IMR-90 (cell line): ENCODE measurements around the gene NDUFA13. TPM values are rescaled to one million over a fixed set of nuclear protein-coding genes. Genes with fewer than 3 reads are reported as not detected.

ENCODE experiments used
- ATAC-seq: fragments of 200-7000 bp; cut with Tn5 transposase; 2 replicates; pipeline ENCODE4 v1.9.1; 2020; ENCODE audit warnings: low read depth, mild to moderate bottlenecking, moderate library complexity
- BruUV-seq: library from RNA; stranded (reverse); fragments of 400-500 nt; replicated peaks from 2 replicates; lab custom pipeline; 2021; lab: Mats Ljungman, UMichigan
- CTCF ChIA-PET: fragments of 300-600 bp; formaldehyde crosslinking; extraction: SDS; loops from one replicate; lab custom pipeline; 2021; ENCODE audit warnings: antibody characterized with exemption; lab: Yijun Ruan, JAX
- POLR2A ChIA-PET: fragments of 300-600 bp; sonication (Branson Sonifier 250); formaldehyde crosslinking; loops from one replicate; lab custom pipeline; 2022; ENCODE audit warnings: antibody characterized with exemption; ENCODE audit not compliant: unreplicated experiment; lab: Charles Lee
- DNase-seq: peaks from one replicate; pipeline ENCODE4 v3.0.0; 2013
- H2AFZ ChIP-seq: replicated peaks from 2 replicates; pipeline ENCODE3; 2013; ENCODE audit warnings: low read length, mild to moderate bottlenecking; ENCODE audit not compliant: poor library complexity
- H2AK5ac ChIP-seq: 2 replicates; pipeline ENCODE4 v1.6.1; 2013; ENCODE audit warnings: low read depth, low read length, inconsistent platforms
- H2AK9ac ChIP-seq: replicated peaks from 2 replicates; pipeline ENCODE3; 2013; ENCODE audit warnings: mild to moderate bottlenecking, low read depth, low read length, moderate library complexity; ENCODE audit not compliant: poor library complexity
- H2BK120ac ChIP-seq: 2 replicates; pipeline ENCODE4 v1.6.1; 2013; ENCODE audit warnings: low read depth, low read length, inconsistent platforms
- H2BK15ac ChIP-seq: 3 replicates; pipeline ENCODE4 v1.6.1; 2013; ENCODE audit warnings: low read depth, low read length, inconsistent platforms
- H2BK20ac ChIP-seq: 2 replicates; pipeline ENCODE4 v1.6.1; 2013; ENCODE audit warnings: low read depth, mild to moderate bottlenecking, inconsistent platforms, low read length, moderate library complexity
- H2BK5ac ChIP-seq: 2 replicates; pipeline ENCODE4 v1.6.1; 2013; ENCODE audit warnings: mild to moderate bottlenecking, low read depth, low read length, inconsistent platforms; ENCODE audit not compliant: poor library complexity, severe bottlenecking
- H3K14ac ChIP-seq: replicated peaks from 2 replicates; pipeline ENCODE4 v1.6.1; 2013; ENCODE audit warnings: low read depth, low read length, inconsistent platforms
- H3K18ac ChIP-seq: 2 replicates; pipeline ENCODE4 v1.6.1; 2013; ENCODE audit warnings: low read depth, low read length, control low read depth
- H3K23ac ChIP-seq: 2 replicates; pipeline ENCODE4 v1.6.1; 2013; ENCODE audit warnings: low read depth, low read length, inconsistent platforms
- H3K27ac ChIP-seq: 2 replicates; pipeline ENCODE4 v1.5.1; 2013; ENCODE audit warnings: mild to moderate bottlenecking, control low read depth, low read length; ENCODE audit not compliant: insufficient read depth
- H3K27me3 ChIP-seq: 2 replicates; pipeline ENCODE4 v1.6.1; 2013; ENCODE audit warnings: low read length; ENCODE audit not compliant: control insufficient read depth, insufficient read depth
- H3K36me3 ChIP-seq: 2 replicates; pipeline ENCODE4 v1.6.1; 2013; ENCODE audit warnings: low read length, mixed read lengths; ENCODE audit not compliant: control insufficient read depth, insufficient read depth
- H3K4ac ChIP-seq: 2 replicates; pipeline ENCODE4 v1.6.1; 2013; ENCODE audit warnings: low read depth, low read length, inconsistent platforms
- H3K4me1 ChIP-seq: 2 replicates; pipeline ENCODE4 v1.6.1; 2013; ENCODE audit warnings: low read length, mixed read lengths; ENCODE audit not compliant: control insufficient read depth, insufficient read depth
- H3K4me2 ChIP-seq: 2 replicates; pipeline ENCODE4 v1.6.1; 2013; ENCODE audit warnings: low read depth, mild to moderate bottlenecking, control low read depth, low read length, moderate library complexity
- H3K4me3 ChIP-seq: 2 replicates; pipeline ENCODE4 v1.5.1; 2013; ENCODE audit warnings: low read depth, mild to moderate bottlenecking, control low read depth, low read length, moderate library complexity; ENCODE audit not compliant: insufficient read depth
- H3K56ac ChIP-seq: 2 replicates; pipeline ENCODE4 v1.6.1; 2013; ENCODE audit warnings: low read length, inconsistent platforms; ENCODE audit not compliant: insufficient read depth; ENCODE audit errors: extremely low read depth
- H3K79me1 ChIP-seq, 2 experiments: 2 replicates each; pipeline ENCODE4 v1.6.1; 2013; ENCODE audit warnings: low read length in 2 of 2, inconsistent platforms in 1 of 2, low read depth in 1 of 2
- H3K9ac ChIP-seq: 2 replicates; pipeline ENCODE4 v1.6.1; 2013; ENCODE audit warnings: low read depth, low read length, control low read depth
- H3K9me1 ChIP-seq: 2 replicates; pipeline ENCODE4 v1.6.1; 2013; ENCODE audit warnings: low read length, inconsistent platforms; ENCODE audit not compliant: insufficient read depth
- H3K9me3 ChIP-seq: 2 replicates; pipeline ENCODE4 v1.6.1; 2013; ENCODE audit warnings: low read length; ENCODE audit not compliant: control insufficient read depth, insufficient read depth
- H4K20me1 ChIP-seq: 2 replicates; pipeline ENCODE4 v1.6.1; 2013; ENCODE audit warnings: low read length, inconsistent platforms; ENCODE audit not compliant: insufficient read depth
- H4K5ac ChIP-seq: 2 replicates; pipeline ENCODE4 v1.6.1; 2013; ENCODE audit warnings: mild to moderate bottlenecking, low read depth, low read length, control low read depth
- H4K8ac ChIP-seq, 2 experiments: 2 replicates each; pipeline ENCODE4 v1.6.1; 2013; ENCODE audit warnings: low read depth in 2 of 2, low read length in 2 of 2, control low read depth in 1 of 2, inconsistent platforms in 1 of 2
- H4K91ac ChIP-seq: 2 replicates; pipeline ENCODE4 v1.6.1; 2013; ENCODE audit warnings: low read depth, low read length, inconsistent platforms; ENCODE audit not compliant: insufficient read depth
- BHLHE40 ChIP-seq: fragments of 150-350 bp; IDR thresholded peaks from 2 replicates; pipeline ENCODE4 v1.6.1; 2016; ENCODE audit warnings: mild to moderate bottlenecking, low read depth, low read length
- NFE2L2 ChIP-seq: fragments of 150-350 bp; IDR thresholded peaks from 2 replicates; pipeline ENCODE4 v1.6.1; 2016; ENCODE audit warnings: low read depth, mild to moderate bottlenecking, low read length
- POLR2A ChIP-seq: IDR thresholded peaks from 2 replicates; pipeline ENCODE4 v1.6.1; 2012; ENCODE audit warnings: mild to moderate bottlenecking, low read depth, low read length
- SMC3 ChIP-seq: fragments of 150-350 bp; IDR thresholded peaks from 2 replicates; pipeline ENCODE4 v1.6.1; 2016; ENCODE audit warnings: low read depth, mild to moderate bottlenecking, antibody characterized with exemption, low read length, moderate library complexity
- WGBS, 2 experiments: methylation state at CpG; one replicate each; pipeline versions ENCODE4 v1.1.5 to v1.1.7; 2013; ENCODE audit warnings: missing lambda C conversion rate in 2 of 2; ENCODE audit not compliant: insufficient read length in 1 of 2; ENCODE audit errors: extremely low coverage in 2 of 2; 5-methylcytosine and 5-hydroxymethylcytosine counted together
- dilution Hi-C: fragments of 300-500 bp; cut with HindIII; formaldehyde crosslinking; loops from one replicate; pipeline ENCODE4 v1.14.3; 2018; ENCODE audit warnings: low sequenced_read_pairs; ENCODE audit not compliant: unreplicated experiment
- in situ Hi-C: fragments of 300-500 bp; cut with MboI; formaldehyde crosslinking; loops from 3 replicates; pipeline ENCODE4 v1.14.3; 2019; ENCODE audit warnings: low sequenced_read_pairs, inconsistent platforms, mixed read lengths
- intact Hi-C: fragments of 100-400 bp; cut with micrococcal nuclease; formaldehyde crosslinking; loops from 2 replicates; pipeline ENCODE4 v1.10.0; 2022
- polyA plus RNA-seq, 3 experiments: library from polyadenylated mRNA; depleted of rRNA; stranded (reverse); fragments of >200 nt; gene quantifications; 2 replicates each; pipeline ENCODE4 v1.2.3, GENCODE V29; 2012; ENCODE audit warnings: low replicate concordance in 1 of 3
- total RNA-seq: library from RNA; depleted of rRNA; stranded (reverse); fragments of >200 nt; gene quantifications from 2 replicates; pipeline ENCODE4 v1.2.3, GENCODE V29; 2012
- TF ChIP-seq, protein P1 (sequence below): fragments of 150-350 bp; IDR thresholded peaks from 2 replicates; pipeline ENCODE4 v1.6.1; 2016; ENCODE audit warnings: low read depth, mild to moderate bottlenecking, low read length, moderate library complexity, borderline replicate concordance

NDUFA13 gene
- total and polyA plus RNA-seq, 2 of the 4 experiments (the other 2 are of a cell fraction) = 30.6 to 667 TPM

DNA sequence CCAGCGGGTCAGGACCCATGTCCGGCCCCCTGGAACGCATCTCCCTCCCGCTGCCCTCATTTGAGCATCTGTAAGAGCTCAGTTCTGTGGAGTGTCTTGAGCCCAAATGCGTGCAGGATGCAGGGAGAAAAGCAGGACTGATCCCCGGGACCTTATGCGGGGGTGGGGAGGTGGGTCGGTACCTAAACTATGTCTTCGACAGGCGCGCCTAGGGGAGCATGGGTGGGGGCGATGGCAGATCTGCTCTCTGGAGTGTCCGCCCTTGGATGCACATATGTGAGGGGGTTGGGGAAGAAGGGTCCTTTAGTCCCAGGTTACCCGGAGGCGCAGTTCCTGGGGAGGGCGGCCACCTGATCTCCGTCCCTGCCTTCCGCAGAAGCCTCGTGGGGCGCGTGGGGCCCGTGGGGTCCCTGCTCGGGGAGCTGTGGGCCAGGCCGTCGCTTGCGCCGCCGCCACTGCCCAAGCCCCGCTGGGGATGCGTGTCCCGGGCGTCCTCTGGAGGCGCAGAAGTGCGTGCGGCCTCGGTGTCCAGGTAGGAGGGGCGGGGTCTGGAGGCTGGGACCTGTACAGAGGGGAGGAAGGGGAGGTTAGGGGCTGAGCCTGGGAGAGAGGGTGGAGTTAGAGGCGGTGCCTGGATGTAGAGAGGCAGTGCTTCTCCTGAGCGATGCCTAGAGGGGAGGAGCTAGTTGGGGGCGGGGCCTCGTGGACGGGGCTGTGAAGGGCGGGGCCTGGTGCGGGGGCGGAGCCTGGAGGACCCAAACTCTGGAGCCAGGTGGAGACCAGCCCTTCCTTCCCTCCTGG lies 24.9 kb downstream of the NDUFA13 start:
- TF ChIP-seq, protein P1, sequence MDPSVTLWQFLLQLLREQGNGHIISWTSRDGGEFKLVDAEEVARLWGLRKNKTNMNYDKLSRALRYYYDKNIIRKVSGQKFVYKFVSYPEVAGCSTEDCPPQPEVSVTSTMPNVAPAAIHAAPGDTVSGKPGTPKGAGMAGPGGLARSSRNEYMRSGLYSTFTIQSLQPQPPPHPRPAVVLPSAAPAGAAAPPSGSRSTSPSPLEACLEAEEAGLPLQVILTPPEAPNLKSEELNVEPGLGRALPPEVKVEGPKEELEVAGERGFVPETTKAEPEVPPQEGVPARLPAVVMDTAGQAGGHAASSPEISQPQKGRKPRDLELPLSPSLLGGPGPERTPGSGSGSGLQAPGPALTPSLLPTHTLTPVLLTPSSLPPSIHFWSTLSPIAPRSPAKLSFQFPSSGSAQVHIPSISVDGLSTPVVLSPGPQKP = no peak
- TF ChIP-seq BHLHE40 (no peak), SMC3 (no peak), POLR2A (no peak), NFE2L2 (no peak)
- Histone ChIP-seq H4K8ac (no peak overlapping the region), H2BK15ac (no peak overlapping the region), H3K9me1 (no peaks in the 10 kb centered on the region), H2BK120ac (no peak overlapping the region), H3K14ac (no peak overlapping the region), H3K4ac (no peak overlapping the region), H3K23ac (no peak overlapping the region), H3K4me1 (no peaks in the 10 kb centered on the region; the same call in 1 of the 2 replicates), H3K27me3 (peaks cover 25% of the 10 kb centered on the region), H3K4me2 (peak overlapping the region; percentile 78), H3K9ac (no peak overlapping the region), H3K56ac (no peak overlapping the region), H2BK20ac (no peak overlapping the region), H4K91ac (no peak overlapping the region), H2AFZ (peak overlapping the region; percentile 84), H2BK5ac (no peak overlapping the region), H2AK5ac (no peak overlapping the region), H3K79me1 (no peaks in the 10 kb centered on the region), H3K4me3 (no peak overlapping the region; the same call in 1 of the 2 replicates), H4K5ac (no peak overlapping the region), H3K27ac (no peak overlapping the region), H4K20me1 (no peaks in the 10 kb centered on the region; the same call in 1 of the 2 replicates), H3K18ac (no peak overlapping the region), H2AK9ac (peak overlapping the region; percentile 57), H3K9me3 (no peaks in the 10 kb centered on the region; the same call in 1 of the 2 replicates), H3K36me3 (no peaks in the 10 kb centered on the region)
- BruUV-seq = no TSS peak
- 3% methylated on average over 7 of the region's 45 CpGs; no CpG with 5 or more reads in 1 of the 2 experiments for WGBS, 2 experiments
- in situ Hi-C loops (loop anchor here (25.0 kb wide), 1 partner anchor 421 kb away; no protein-coding TSS in a partner anchor), intact Hi-C loops (no loop called here), dilution Hi-C loops (no loop called here)
- DNase-seq = no peak
- POLR2A ChIA-PET = interaction anchor here (0.6 kb wide), 1 partner anchor 108 kb away, joined by 3 read pairs; no protein-coding TSS in a partner anchor
- ATAC-seq = peak; percentile 80
- CTCF ChIA-PET = no interaction called here
